SK-MEL-5 (cell line): ENCODE measurements around the gene PTPRO. TPM values are rescaled to one million over a fixed set of nuclear protein-coding genes. Genes with fewer than 3 reads are reported as not detected.

Experiments
- DNase-seq: peaks from one replicate; pipeline ENCODE4 v3.0.0-alpha.2; 2016; ENCODE audit warnings: low read depth, low spot score
- in situ Hi-C: cut with HindIII; loops from 2 replicates; pipeline ENCODE4 v1.10.0; 2016; ENCODE audit warnings: low sequenced_read_pairs, high pct_unique_total_duplicates, low pct_unique_long_range_greater_than_20kb
- total RNA-seq: library from RNA; depleted of rRNA; stranded (reverse); fragments of >200 nt; shearing (Covaris generic); gene quantifications from 2 replicates; pipeline ENCODE4 v1.2.3, GENCODE V29; 2014

Gene PTPRO
- total RNA-seq, 1 experiment from 2014 or later: 0.71 TPM

DNA sequence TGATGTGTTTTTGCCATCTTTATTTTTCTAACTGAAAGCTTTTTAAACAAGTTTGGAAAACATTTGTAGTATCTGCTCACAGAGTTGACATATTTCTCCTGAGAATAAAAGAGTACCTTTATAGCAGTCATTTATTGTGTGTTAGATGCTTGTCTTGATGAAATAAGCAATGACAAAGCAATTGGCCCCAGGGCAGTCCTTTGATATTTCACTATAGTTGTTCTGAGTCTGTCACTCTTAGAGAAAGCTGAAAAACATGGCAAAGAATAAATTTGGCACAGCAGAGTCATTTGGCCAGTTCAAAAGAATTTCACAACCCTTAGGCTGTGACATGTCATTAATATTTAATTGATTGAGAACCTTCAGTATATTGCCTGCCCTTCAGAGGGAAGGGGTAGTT, 166.2 kb downstream of the PTPRO start:
- in situ Hi-C loops: no loop called here
- DNase-seq: no peak

DNA sequence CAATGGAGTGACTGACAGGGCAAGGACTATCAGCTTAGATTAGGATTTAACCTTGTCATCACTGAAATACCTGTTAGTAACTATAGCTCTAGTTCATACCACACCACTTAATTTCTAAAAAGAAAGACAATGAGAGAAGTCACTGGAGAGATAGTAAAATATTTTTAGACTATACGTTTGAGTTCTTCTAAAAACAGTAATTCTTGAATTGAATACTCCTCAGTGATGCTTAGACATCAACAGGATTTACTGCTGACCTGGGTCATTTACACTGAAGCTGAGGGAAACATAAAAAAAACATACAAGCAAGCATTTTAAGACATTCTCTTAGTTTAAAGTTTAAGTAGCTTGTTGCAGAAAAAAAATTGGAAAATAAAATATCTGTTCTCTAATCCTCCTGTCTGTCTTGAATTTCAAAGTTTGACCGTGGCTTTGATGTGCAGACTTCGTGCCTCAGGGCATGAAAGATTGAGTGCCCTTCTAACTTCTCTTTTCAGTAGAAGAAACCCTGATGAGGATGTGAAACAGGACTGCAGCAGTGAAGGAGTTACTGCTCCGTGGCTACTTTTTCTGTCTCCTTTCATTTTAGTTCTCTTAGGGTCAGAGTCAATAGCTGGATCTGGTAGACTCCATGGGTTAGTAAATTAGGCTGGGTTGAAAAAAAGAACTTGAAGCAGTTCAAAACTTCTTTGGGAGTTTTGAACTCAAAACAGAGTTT, 172.2 kb downstream of the PTPRO start:
- in situ Hi-C loops: no loop called here
- no peak for DNase-seq

DNA sequence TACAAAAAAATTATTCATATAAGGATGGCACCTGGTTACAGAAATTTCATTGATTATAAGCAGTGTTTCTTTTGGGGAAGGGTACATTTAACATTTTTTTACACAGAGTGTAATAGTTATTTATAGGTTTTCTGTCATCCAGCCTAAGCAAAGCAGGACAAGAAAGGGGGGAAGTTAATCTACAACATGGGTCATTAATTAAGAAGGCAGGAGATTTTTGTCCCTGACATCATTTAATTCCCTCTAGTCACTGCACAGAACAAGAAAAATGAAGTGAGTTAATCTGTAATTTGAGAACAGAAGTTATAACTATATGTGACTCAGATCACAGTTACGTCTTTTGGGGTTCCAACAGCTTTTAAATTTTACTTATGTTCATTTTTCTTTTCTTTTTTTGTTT, 173.4 kb downstream of the PTPRO start:
- no peak for DNase-seq
- in situ Hi-C loops: no loop called here

DNA sequence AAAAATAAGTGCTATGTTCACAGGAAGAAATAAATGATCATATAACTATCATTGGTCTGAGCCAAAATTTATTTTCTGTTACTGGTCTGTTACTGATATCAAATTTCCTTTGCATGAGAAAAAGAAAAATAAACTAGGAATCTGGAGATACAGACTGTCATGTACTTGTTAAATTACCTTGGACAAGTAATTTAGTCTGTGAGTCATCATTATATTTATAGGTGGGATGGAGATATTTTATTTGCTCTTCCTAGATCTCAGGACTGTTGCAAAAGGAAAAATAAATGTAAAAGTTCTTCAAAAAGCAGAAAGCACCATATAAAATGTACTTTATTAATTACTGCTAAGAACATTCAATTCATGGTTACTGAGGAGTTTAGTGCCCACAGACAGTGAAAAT, 174.4 kb downstream of the PTPRO start:
- in situ Hi-C loops: no loop called here
- DNase-seq: no peak

DNA sequence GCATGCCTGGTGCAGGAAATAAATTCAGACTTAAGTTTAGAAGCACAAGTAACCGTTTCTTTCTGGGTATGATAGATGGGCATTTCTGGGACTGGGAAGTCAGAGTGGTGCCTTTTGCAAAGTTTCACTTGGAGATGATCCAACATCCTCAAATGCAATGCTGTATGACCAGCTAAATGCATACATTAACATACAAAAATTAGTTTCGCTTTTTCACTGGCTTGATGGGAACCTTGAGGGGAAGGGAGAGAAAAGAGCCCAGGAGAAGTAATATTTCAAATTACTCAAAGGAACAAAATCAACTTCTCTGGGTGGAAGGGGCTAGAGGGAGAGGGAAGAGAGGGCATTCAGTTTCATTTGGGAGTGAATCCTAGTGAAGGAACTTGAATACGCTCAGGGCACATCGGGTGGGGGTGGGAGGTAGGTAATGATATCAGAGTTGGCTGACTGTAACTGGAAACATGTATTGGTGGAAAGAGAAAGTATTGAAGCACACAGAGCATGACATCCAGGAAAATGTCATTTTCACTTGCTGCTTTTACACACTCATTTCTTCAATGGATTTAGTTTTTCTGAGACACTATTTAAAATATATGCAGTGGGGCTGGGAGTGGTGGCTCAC, 175.5 kb downstream of the PTPRO start:
- no peak for DNase-seq
- in situ Hi-C loops: no loop called here

DNA sequence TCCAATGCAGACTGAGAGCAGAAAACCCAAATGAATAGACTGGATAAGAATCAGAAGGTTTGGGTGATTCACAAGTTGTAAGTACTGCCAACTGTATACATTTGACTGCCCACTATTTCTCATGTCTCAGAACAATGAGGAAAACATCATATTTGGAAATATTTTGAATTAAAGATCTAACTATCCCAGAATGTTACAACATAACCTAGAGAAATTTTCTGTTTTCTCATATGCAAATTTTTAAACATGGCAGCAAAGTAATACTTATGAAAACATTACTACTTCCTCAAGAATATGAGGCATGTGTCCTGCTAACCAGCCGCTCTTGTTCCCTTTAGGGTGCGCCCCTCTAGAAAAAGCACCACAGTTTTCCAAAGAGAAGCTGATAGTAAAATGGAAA, 179.9 kb downstream of the PTPRO start:
- no peak for DNase-seq
- in situ Hi-C loops: no loop called here

DNA sequence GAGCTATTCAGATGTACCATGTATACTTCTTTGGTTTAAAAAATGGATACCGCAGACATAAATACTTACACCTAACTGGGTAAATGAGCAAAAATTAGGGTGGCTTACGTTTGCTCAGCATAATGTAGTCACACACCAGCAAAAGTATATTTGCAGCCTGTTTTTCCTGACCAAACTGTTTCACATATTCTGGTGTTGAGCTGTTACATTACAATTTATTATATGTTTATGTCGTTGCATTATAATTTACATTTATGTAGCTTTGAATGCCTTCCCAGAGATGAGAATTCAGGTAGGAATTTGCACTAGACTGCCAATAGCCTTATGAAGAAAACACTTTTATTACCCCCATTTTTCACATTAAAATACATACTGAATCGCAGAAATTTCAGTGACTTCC, 183.3 kb downstream of the PTPRO start:
- in situ Hi-C loops: no loop called here
- DNase-seq: no peak

DNA sequence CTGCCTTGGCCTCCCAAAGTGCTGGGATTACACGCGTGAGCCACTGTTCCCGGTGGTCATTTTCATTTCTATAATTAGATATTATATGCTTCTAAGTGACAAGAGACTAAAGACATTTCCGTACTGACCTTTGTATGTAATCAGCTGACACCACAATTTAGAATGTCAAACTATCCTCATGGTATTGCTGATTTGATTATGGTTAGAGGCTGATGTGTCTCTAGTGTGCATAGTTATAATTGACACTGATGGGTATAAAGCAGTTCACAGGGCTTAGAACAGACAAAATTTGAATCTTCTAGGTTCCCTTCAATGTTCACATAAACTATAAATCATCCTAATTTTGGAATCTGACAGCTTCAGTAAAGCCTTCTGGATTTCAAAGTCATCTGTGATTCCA, 192.7 kb downstream of the PTPRO start:
- no peak for DNase-seq
- in situ Hi-C loops: no loop called here

DNA sequence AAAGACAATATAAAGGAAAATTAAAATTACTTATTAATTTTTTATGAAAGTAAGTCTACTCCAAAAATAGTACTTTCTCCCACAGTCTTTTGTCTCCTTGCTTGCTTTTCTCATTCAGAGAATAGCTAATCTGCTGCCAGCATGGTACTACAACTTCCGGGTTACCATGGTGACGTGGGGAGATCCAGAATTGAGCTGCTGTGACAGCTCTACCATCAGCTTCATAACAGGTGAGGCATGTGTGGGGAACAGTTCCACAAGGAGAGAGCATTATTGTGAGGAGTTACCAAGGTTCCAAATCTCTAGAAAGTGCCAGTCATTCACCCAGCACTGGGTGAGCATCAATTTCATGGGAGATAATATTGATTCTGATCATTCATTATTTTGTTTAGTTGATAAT, 197.8 kb downstream of the PTPRO start:
- DNase-seq: no peak
- in situ Hi-C loops: no loop called here

DNA sequence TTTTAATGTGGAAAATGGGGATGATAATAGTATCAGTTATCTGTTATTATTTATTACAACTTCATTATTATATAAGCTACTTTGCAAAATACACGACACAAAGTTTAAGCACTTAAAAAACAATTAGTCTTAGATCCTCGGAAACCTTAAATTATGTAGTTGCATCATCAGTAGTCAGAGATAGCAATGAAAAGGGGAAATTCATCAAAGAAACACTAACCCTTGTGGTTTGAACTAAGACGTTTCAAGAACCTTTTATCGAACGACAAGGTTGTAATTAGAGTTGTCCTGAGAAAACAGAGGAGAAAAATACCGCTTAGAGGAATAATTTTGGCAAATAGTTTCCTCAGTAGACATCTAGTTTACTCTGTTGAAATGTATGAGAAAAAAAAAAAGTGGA, 198.5 kb downstream of the PTPRO start:
- DNase-seq: no peak
- in situ Hi-C loops: no loop called here

DNA sequence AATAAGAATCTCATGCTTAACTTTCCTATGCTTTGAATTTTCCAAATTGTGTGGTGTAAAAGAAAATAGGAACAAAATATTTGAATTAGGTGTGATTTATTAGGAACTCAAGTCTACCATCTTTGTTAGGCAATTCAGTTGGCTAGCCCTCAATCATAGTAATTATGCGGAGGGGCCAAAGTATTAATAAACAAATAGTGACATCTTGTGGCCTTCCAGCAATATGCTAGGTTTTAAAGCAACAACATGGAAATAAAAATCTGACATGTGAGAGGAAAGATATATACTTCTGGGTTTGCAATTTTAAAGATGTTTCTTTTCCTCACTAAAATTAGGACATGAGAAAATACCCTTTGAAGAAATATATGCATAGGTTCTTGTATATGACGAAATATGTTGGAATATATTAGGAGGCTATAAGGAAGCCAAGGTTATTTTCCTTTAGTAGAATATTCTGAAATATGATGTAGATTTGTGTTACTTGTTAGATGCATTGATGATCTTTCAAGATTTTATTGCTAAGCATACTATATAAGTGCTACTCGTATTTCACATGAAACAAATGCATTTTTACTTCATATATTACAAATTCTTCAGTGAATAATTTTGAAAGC, 200.4 kb downstream of the PTPRO start:
- peak; percentile 77 for DNase-seq
- in situ Hi-C loops: no loop called here

DNA sequence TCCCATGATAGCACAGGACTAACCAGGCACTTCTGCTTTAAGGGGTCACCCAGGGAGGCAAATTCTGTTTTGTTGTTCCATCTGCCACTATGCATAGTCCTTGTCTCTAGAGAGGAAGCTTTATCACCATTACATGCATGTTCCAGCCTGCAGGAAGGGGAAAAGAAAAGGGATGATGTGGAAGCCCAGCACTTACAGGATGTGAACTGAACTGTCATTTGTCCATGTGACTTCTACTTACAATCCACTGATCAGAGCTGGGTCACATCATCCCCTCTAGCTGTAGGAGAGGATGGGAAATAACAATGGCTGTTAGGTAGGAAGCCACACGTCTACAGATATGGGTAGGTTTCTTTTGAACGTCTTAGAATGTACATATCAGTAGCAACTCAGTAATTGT, 203.1 kb downstream of the PTPRO start:
- no peak for DNase-seq
- in situ Hi-C loops: no loop called here

DNA sequence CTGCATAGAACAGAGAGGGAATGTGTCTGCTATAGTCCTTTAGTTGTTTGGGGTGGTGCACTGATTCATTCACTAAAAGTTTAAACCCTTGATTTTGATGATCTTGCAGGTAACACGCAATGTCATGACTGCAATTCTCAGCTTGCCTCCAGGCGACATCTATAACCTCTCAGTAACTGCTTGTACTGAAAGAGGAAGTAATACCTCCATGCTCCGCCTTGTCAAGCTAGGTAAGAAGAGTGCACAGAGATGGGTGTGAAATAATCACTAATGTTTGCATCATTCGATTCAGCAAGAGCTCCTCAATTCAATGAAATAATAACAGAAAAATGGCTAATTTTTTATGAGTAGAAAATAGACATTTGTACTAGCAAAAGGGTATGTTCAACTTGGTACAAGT, 203.7 kb downstream of the PTPRO start:
- in situ Hi-C loops: no loop called here
- peak; percentile 35 for DNase-seq

DNA sequence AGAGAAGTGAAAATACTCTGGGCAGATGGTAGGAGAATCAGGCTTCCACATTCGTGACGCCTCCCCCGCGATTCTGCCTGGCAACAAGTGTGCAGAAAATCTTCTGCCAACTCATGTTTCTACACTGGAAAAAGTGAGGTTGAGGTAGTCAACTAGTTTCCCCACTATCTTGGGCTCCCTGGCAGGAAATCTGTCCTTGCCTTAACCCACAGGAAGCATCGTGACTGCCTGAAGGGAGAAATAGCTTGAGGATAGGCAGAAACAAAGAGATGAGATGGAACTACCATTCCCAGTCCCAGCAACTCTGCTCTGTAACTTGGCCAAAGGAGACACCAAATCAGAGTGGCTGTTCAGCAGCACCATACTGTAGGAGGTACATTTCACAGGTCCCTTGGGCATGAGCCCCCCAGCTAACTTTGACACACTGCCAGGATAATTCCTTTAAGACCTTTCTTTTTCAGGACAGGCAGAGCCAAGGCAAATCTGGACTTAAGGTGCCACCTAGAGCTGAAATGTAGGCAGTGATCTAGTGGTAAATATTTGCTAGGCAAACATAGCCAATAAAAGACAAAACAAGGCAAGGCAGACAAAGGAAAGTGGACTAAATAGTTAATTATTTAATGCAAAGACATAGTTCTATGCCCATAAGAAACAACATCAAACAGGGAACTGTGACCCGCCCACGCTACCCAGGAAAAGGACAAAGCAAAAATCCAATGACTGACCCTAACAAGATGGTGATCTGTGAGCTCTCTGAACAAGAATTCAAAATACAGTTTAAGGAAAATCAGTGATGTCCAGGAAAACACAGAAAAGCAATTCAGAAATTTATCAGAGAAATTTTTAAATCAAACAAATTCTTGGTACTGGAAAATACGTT, 205.1 kb downstream of the PTPRO start:
- DNase-seq: peak; percentile 78
- in situ Hi-C loops: no loop called here

DNA sequence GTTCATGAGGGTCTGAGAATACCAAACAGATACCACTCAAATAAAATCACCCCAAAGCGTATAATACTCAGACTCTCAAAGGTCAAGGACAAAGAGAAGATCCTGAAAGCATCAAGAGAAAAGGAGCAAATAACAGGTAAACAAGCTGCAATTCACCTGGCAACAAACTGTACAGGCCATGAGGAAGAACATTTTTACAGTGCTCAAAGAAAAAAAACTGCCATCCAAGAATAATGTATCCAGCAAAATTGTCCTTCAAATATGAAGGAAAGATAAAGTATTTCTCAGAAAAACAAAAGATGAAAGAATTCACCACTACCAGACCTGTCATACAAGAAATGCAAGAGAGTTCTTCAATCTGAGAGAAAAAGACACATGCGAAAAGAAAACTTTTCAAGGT, 206.4 kb downstream of the PTPRO start:
- no peak for DNase-seq
- in situ Hi-C loops: no loop called here

DNA sequence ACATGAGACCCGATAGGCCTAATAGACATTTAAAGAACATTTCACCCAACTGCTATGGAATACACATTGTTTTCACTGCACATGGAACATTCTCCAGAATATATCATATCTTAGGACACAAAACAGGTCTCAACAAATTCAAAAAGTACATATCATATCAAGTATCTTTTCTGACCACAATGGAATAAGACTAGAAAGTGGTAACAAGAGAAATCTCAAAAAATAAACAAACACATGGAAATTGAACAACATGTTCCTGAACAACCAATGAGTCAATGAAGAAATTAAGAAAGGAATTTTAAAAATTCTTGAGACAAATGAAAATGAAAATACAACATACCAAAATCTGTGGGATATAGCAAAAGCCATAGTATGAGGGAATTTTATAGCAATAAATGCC, 208.1 kb downstream of the PTPRO start:
- in situ Hi-C loops: no loop called here

DNA sequence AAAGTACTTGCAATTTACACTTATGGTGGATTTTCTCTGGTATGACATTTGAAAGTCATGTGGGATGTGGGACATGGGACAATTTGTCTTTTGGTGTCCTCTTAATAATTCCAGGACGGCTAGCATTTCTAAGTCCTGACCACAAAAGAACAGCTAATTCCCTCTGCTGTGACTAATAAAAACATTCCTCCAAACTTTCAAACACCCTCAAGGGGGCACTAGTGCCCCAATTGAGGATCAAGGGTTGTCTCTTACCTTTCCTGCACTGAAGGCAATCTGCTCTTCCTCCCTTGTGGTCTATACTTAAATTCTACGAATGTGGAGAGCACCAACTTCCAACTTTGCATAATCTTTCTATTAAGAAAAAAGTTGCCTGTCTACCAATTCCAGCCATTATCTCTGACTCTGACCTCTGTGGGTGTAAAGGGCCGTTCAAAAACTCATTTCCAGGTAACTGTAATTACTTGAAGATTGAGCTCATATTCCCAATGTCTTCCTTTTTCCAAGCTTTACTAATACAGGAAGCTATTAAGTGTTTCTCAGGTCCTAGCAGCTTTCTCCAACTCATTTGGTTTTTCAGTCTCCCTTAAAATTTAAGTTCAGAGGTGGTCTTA, 210.2 kb downstream of the PTPRO start:
- DNase-seq: peak; percentile 90
- in situ Hi-C loops: no loop called here

More for the DNA sequence above, 208.1 kb downstream of the PTPRO start:
- no peak for DNase-seq

DNA sequence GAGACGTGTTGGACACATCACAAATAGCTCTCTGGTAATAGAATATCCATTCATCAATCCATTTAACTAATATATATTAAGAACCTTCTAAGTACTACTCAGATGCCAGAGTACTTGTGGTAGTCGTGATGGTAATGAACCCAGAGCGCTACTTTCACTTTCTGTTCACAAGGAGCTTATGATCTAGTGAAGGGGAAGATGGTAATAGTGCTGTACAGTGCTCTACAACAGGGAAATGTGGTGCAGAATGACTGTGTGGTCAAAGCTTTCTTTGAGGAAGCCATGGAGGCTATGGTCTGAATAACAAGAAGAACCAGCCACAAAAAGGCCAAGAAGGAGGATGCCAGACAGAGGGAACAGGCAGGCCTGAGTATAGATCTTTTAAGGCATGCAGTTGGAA, 212.0 kb downstream of the PTPRO start:
- in situ Hi-C loops: no loop called here
- DNase-seq: peak; percentile 41
